Stromal cell of bone marrow (primary cell): ENCODE results near the gene CXCL17.
"Not testable (repeated sequence)": the region's sequence is repeated elsewhere in the genome, so short reads cannot be mapped to it uniquely, and the experiment has no call there.

Experiments
- DNase-seq: peaks from one replicate; pipeline ENCODE4 v3.0.0-alpha.2; 2012; ENCODE audit warnings: low read depth

The CXCL17 gene

DNA sequence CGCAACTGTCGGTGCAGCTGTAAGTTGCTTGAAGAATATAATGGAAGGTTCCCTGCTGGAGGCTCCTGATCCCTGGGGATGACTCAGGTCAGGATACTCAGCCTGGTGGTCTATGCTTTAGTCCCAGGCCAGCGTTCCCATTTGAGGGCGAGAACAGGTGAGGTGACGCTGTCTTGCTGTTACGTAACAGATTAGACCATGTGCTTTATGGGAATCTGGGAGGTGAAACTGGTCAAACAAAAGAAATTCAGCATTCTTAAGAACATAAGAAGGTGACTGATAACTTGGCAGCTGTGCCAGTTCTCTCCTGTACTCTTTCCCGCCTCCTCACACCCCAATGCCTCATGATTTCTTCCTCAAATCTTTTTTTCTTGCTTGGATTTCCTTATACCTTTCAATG is at the start of gene CXCL17:
Gene CXCL17 (minus strand): TSS at position 114 of the 400 bp plus-strand sequence. CDS start 114 bp downstream, outside the sequence.
- DNase-seq, result no peak

DNA sequence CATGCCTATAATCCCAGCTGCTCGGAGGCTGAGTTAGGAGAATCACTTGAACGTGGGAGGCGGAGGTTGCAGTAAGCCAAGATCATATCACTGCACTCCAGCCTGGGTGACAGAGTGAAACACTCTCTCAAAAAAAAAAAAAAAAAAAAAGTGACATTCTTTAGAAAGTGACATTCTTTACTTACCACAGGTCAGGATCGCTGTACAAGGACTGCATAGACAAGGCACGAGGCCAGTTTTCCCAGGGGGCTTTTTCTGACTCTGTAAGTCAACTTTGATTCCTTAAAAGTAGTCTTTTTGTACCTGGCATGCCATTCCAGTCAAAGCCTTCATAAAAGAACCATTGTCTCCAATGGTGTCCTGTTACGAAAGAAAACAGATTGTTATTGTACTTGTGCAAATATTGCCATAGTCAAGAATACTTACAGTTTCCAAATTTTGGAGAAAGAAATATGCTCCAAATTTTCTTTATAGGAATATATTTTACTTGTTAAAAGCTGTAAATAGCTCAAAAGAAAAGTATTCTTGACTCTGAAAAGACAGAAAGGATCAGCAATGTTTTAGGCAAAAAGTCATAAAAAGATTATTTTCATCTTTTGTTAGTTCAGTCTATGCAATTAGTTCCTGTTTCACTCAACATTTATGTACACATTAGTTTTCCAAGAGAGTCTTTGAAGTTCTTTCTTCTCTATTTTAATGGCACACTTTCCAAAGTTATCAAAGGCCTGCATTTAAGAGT is 46.2 kb upstream of the CXCL17 start:
- DNase-seq, result no peak

GRCh38 chr19:42487798-42488178 is 45.0 kb upstream of the CXCL17 start:
- DNase-seq, result no peak

- DNase-seq, result no peak
Measured at GRCh38 chr19:42487032-42487797, 44.5 kb upstream of the CXCL17 start.

DNA sequence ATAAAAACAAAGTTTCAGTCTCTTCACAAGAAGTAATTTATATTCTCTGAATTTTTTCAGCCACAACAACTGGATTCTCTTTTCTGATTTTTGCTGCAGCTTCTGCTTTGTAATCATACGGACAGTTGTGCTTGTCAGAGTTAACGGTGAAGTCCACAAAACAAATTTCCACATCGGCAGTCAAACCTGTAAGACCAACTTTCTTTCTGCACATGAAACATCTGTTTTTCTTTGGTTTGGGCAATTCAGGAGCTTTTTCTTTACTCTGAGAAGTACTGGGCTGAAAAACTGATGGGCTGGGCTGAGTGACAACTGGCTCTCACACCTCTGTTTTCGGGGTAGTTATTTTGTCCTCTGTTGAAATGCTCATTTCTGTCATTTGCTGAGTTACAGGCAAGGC is 42.3 kb upstream of the CXCL17 start:
- not testable (repeated sequence) for DNase-seq

- DNase-seq, result no peak
Measured at GRCh38 chr19:42480335-42481095, 37.8 kb upstream of the CXCL17 start.

DNA sequence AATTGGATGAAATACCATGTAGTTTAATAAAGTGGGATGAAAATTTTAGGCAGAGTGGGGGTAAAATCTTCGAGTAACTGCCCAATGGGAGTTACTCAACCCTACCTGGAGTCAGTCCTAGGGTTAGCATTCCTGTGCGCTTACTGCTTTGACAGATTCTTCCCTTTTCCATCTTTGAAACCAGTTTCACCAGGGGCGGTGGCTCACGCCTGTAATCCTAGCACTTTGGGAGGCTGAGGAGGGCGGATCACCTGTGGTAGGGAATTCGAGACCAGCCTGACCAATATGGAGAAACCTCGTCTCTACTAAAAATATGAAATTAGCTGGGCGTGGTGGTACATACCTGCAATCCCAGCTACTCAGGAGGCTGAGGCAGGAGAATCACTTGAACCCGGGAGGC is 37.0 kb upstream of the CXCL17 start:
- DNase-seq, result no peak

DNA sequence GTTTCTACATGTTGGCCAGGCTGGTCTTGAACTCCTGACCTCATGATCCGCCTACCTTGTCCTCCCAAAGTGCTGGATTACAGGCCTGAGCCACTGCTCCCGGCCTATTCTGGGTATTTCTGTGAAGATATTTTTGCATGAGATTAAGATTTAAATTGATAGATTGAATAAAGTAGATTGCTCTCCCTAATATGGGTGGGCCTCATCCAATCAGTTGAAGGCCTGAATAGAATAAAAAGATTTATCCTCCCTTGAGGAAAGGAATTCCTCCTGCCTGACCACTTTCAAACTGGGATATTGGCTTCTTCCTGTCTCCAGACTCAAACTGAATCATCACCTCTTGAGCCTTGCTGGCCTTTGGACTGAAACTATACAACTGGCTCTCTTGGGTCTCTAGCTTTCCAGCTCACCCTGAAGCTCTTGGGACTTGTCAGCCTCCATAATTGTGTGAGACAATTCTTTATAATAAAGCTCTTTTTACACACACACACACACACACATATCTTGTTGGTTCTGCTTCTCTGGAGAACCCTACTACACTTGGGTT is 36.1 kb upstream of the CXCL17 start:
- no peak for DNase-seq

GRCh38 chr19:42477933-42478332 is 35.2 kb upstream of the CXCL17 start:
- DNase-seq, result no peak

- DNase-seq, result no peak
Measured at GRCh38 chr19:42477117-42477516, 34.4 kb upstream of the CXCL17 start.

DNA sequence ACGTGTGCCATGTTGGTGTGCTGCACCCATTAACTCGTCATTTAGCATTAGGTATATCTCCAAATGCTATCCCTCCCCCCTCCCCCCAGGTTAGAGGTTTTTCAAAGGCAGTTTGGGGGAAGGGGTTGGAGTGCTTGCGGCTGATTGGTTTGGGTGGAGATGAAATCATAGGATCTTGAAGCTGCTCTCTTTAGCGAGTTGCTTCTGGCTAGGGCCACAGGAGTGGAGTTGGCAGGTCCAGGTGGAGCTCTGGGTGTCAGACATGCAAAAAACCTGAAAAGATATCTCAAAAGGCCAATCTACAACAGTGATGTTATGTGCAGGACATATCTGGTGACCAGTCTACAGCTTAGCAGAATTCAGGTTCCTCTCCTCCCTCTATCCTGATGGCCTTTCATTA is 32.6 kb upstream of the CXCL17 start:
- DNase-seq, result no peak

DNA sequence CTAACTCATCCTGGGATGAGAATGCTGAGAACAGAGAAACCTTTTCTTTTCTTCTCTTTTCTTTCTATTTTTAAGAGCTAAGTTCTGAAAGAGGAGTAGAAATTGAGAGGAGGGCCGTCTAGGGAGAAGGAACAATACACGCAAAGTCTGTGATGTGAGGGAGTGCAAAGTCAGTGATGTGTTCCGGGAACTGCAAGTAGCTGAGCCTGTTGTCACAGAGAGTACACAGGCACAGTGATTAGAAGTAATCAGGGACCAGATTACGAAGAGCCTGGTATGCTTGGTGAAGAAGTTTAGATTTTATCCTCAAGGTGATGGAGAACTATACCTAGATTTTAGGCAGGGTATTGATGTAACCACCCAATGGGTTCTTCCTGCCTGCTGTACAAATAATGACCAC is 32.0 kb upstream of the CXCL17 start:
- no peak for DNase-seq

DNA sequence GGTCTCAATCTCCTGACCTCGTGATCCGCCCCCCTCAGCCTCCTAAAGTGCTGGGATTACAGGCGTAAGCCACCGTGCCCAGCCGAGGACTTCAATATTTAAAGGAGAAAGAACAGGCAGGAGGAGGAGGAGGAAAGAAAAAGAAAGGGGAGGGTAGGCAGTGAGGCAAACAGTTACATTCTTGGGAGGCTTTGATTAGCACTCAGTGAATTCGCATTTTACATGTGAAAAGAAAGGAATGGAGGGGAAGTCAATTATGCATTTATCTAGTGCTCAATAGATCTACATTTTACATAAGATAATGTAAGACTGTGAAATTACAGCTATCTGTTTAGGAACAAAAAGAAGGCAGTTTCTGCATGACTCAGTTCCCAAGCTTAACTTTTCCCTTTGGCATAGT is 30.9 kb upstream of the CXCL17 start:
- no peak for DNase-seq

GRCh38 chr19:42472402-42473147 is 29.8 kb upstream of the CXCL17 start:
- no peak for DNase-seq

DNA sequence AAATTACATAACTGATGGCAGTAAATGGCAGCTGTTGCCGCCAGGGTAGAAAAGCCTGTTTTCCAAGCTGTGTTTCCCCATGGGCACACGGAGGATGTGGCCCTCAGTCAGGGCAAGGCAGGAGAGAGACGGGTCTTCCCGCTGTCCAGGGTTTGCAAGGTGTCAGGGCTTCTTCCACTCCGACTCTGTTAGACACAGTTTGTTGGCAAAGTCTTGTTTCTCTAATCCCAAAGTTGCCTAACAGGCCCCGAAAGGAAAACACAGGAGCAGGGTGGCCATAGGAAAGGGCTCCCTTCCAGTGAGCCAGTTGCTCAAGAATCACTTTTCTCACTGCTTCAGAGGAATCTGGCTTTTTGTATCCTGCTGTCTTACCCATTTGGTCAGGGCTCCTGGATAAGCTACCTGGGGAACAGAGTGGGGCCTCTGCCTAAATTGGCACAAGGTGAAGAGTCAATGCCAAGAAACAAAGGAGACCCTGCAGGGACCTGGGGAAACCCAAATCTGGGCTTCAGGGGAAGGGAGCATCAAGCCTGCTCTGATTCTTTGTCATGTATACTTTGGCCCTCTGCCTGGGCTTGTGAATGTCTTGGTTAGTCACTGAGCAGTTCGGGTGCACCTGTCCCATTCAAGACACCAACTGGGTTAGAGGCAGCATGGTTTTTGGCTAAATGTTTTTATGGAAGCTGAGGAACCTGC is 29.0 kb upstream of the CXCL17 start:
- no peak for DNase-seq

DNA sequence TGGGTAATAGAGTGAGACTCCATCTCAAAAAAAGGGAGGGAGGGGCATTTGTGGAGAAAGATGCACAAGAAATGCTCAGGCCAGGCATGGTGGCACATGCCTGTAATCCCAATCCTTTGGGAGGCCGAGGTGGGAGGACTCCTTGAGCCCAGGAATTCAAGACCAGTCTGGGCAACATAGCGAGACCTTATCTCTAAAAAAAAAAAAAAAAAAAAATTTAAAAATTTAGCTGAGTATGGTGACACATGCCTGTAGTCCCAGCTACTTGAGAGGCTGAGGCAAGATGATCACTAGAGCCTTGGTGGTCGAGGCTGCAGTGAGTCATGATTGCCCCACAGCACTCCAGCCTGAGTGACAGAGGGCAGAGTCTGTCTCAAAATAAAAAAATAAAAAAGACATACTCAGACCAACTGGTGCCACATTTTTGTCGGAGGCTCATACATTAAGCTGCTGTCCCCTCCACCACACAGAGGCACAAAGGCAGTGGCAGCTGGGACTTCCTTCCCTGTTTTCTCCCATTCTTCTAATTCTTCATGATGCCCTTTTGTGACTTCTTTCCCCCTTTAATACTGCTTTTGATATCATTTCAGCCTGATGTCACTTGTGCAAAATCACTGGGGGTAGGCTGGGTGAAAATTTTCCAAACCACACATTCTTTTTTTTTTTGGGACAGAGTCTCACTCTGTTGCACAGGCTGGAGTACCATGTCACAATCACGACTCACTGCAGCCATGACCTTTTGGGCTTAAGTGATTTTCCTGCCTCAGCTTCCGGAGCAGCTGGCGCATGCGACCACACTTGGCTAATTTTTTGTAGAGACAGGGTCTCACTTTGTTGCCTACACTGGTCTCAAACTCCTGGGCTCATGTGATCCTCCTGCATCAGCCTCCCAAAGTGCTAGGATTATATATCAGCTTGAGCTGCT is 26.8 kb upstream of the CXCL17 start:
- DNase-seq, result no peak

DNA sequence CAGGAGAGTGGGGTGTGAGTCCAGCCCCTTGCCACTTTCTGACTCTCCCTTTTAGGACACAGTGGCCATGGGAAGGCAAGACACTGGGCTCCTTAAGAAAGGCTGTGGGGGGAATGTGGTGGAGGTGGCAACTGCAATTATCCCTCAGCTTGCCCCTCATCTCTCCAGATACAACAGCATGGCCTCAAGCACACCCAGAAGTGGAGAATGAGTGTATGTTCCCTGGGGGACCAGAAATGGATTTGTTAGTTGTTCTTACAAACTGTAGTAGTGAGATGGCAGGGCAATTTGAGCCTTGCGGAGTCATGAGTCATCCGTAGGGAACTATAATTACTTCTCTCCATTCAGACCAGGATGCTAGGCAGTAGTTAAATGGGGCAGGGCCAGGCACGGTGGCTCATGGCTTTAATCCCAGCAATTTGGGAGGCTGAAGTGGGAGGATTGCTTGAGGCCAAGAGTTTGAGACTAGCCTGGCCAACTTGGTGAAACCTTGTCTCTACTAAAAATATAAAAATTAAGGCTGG is 25.6 kb upstream of the CXCL17 start:
- peak; percentile 92 for DNase-seq

DNA sequence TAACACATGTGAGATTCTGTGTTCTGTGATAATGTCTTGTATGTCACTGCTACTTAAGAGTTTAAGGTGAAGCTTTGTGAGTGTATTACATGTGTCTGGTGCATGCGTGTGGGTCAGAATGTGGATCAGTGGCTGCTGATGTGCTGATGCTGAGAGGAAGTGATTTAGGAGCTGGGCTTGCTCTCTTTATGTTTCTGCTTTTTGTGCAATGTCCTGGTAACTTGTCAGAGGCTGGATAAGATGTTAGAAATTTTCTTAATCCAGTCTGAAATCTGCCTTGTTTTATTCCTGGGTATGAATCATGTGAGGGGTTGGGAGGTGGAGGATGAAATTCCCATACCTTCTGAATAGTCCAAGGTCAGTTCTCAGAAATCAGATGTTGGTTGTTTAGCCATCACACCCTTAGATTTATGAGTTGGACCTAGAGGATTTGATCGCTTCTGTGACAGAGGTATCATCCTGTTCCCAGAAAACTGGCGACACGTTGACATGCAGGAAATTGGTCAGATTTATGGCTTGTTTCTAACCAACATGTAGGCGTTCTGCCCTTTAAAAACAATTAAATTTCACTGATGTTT is 24.5 kb upstream of the CXCL17 start:
- no peak for DNase-seq

DNA sequence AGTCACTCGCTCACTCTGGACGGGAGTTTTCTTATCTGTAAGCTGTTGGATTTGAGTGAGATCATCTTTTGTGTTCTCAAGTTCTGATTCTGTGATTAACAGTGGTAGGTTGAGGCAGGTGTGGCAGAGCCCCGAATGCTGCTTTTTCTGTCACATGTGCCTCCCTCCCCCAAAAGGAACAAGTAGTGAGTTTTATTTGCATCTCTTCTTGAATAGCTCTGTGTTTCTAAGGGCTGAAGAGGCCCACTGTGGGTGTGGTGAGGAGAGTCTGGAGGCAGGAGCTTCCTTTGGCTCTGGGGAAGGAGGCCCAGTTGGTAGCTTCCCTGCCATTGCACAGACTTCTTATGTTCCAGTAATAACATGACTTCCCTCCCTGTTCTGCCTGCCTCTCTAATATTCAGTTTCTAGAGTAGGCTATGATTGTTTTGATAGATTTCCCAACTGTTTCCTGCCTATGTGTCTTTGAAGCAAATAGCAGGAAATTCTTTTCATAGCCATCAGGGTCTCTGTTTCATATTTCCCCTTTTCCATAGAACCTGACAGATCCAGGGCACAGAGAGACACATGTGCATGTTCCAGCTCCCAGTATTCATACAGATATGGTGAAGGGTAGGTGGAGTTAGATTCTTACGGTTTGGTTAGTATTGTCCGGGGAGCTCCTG is 23.9 kb upstream of the CXCL17 start:
- no peak for DNase-seq
